ENCODE results near the gene SERP1.

The SERP1 gene

DNA sequence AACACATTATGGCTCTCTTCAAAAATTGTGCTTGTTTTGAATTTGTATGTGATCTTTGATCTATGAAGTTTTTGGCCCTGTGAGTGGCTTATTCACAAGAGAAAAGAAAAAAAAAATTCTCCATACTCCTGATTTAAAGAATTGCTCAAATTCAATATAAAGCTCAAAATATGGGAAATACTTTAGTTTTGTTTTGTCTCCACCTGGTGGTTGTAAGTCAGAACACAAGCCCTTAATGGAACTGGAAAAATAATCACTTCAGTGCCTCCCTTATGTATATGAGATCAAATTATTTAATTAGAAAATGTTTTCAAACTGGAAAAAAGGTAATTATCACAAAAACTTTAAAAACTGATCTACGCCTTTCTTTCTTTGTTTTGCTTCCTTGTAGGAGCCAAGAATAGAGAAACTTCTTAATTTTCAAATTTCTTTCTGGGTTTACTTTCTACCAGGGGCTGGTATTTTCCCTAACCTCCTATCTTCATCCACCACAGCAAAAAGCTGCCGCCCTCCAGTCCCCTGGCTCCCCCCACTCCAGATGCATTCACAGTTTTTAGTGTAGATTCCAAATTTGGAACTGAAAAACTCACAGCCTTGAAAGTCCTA is 50.6 kb downstream of the SERP1 start:
- no peak overlapping the region for H3K4me3 ChIP-seq (ENCODE audit: control insufficient read depth, low read depth, low read length)
- TF ChIP-seq, protein P1, sequence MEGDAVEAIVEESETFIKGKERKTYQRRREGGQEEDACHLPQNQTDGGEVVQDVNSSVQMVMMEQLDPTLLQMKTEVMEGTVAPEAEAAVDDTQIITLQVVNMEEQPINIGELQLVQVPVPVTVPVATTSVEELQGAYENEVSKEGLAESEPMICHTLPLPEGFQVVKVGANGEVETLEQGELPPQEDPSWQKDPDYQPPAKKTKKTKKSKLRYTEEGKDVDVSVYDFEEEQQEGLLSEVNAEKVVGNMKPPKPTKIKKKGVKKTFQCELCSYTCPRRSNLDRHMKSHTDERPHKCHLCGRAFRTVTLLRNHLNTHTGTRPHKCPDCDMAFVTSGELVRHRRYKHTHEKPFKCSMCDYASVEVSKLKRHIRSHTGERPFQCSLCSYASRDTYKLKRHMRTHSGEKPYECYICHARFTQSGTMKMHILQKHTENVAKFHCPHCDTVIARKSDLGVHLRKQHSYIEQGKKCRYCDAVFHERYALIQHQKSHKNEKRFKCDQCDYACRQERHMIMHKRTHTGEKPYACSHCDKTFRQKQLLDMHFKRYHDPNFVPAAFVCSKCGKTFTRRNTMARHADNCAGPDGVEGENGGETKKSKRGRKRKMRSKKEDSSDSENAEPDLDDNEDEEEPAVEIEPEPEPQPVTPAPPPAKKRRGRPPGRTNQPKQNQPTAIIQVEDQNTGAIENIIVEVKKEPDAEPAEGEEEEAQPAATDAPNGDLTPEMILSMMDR (conservative IDR thresholded peaks at IDR 0.05; ENCODE audit: control insufficient read depth, insufficient read depth, low read depth, low read length) = peak; percentile 72
- DNase-seq (ENCODE audit: low read depth) = peak; percentile 68

DNA sequence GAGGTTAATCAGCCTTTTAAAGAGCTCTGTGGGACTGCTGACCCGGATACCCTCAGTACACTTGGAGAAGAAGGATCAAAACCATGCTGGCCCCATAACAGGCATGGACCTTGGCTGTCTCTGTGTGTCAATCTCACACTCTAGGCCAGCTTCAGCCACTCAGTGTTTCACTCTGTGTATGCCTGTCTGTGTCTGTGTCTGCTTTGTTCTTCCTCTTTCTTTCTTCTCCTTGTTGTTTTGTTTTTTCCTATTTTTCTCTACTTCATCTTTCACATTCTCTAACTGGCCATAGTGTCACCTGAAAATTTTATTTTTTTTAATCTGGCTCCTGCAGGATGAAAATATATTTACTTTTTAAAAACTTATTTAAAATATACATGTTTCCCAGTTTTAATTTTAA is 51.1 kb downstream of the SERP1 start:
- TF ChIP-seq, protein P1 (conservative IDR thresholded peaks at IDR 0.05; ENCODE audit: control insufficient read depth, insufficient read depth, low read depth, low read length) = no peak
- H3K4me3 ChIP-seq (ENCODE audit: control insufficient read depth, low read depth, low read length) = no peak overlapping the region
- no peak for DNase-seq (ENCODE audit: low read depth)

DNA sequence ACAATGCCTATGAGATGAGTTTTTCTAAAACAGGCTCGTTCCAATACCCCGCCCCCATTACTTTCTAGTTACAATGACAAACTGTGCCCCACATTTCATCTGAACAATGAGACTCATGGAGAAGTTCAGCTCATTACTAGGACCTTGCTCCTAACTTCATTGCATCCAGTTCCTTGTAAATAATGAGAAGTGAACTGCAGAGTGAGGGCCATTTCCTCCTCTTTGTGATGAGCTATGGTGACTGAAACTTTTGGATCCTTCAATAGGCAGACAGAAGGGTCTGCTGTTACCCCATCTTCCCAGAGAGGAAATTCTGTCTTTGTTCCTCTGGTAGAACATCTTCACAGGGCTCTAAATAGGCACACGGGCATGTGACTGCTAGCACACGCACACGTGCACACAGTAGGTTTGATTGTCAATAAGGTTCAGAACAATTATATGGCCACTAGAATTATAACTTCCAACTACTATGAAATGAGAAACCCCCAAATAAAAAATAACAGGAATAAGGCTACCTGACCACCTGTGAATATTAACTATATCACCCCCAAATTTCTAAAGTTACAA is 51.8 kb downstream of the SERP1 start:
- no peak for DNase-seq (ENCODE audit: low read depth)

More for the DNA sequence above, 51.8 kb downstream of the SERP1 start:
- no peak overlapping the region for H3K4me3 ChIP-seq (ENCODE audit: control insufficient read depth, low read depth, low read length)
- TF ChIP-seq, protein P1 (conservative IDR thresholded peaks at IDR 0.05; ENCODE audit: control insufficient read depth, insufficient read depth, low read depth, low read length) = no peak
